ENCODE results near the gene FAM89A. TPM values are rescaled to one million over a fixed set of nuclear protein-coding genes. Genes with fewer than 3 reads are reported as not detected.

The FAM89A gene
- total RNA-seq, 2 donors from 2014 or later, result 3.6 to 6.3 TPM

DNA sequence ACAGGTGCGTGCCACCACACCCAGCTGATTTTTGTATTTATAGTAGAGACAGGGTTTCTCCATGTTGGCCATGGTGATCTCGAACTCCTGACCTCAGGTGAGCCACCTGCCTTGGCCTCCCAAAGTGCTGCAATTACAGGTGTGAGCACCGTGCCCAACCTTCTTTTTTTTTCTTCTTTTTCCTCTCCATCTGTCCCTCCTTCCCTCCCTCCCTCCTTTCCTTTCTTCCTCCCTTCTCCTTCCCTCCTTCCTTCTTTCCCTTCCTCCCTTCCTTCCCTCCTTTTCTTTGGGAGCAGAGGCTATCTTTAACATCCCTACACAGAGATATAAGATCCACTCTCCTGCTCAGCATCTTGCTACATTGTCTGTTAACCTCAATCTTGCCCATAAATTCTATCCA, 24.4 kb upstream of the FAM89A start:
- Histone ChIP-seq H3K27me3 (no peaks in the 10 kb centered on the region), H3K27ac (no peak overlapping the region), H3K9me3 (no peaks in the 10 kb centered on the region), H3K4me3 (no peak overlapping the region), H3K9ac (ENCODE audit: low read depth in 2 of 2, low read length in 2 of 2) (no peak overlapping the region), H3K4me1 (no peaks in the 10 kb centered on the region), H3K36me3 (no peaks in the 10 kb centered on the region)
- TF ChIP-seq, protein P1, sequence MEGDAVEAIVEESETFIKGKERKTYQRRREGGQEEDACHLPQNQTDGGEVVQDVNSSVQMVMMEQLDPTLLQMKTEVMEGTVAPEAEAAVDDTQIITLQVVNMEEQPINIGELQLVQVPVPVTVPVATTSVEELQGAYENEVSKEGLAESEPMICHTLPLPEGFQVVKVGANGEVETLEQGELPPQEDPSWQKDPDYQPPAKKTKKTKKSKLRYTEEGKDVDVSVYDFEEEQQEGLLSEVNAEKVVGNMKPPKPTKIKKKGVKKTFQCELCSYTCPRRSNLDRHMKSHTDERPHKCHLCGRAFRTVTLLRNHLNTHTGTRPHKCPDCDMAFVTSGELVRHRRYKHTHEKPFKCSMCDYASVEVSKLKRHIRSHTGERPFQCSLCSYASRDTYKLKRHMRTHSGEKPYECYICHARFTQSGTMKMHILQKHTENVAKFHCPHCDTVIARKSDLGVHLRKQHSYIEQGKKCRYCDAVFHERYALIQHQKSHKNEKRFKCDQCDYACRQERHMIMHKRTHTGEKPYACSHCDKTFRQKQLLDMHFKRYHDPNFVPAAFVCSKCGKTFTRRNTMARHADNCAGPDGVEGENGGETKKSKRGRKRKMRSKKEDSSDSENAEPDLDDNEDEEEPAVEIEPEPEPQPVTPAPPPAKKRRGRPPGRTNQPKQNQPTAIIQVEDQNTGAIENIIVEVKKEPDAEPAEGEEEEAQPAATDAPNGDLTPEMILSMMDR (IDR thresholded peaks at IDR 0.05), result no peak
- intact Hi-C loops (cut with DNase I), result no loop called here
- DNase-seq, result no peak

GRCh38 chr1:231063331-231063730, 23.3 kb upstream of the FAM89A start:
- H3K4me1 ChIP-seq, result no peaks in the 10 kb centered on the region
- H3K4me3 ChIP-seq, result no peak overlapping the region
- DNase-seq, result no peak
- no peak overlapping the region for H3K27ac ChIP-seq
- TF ChIP-seq, protein P1 (IDR thresholded peaks at IDR 0.05), result no peak
- H3K9me3 ChIP-seq, result no peaks in the 10 kb centered on the region
- no peak overlapping the region for H3K9ac ChIP-seq (ENCODE audit: low read depth in 2 of 2, low read length in 2 of 2)
- no peaks in the 10 kb centered on the region for H3K27me3 ChIP-seq
- H3K36me3 ChIP-seq, result no peaks in the 10 kb centered on the region
- intact Hi-C loops (cut with DNase I), result no loop called here

DNA sequence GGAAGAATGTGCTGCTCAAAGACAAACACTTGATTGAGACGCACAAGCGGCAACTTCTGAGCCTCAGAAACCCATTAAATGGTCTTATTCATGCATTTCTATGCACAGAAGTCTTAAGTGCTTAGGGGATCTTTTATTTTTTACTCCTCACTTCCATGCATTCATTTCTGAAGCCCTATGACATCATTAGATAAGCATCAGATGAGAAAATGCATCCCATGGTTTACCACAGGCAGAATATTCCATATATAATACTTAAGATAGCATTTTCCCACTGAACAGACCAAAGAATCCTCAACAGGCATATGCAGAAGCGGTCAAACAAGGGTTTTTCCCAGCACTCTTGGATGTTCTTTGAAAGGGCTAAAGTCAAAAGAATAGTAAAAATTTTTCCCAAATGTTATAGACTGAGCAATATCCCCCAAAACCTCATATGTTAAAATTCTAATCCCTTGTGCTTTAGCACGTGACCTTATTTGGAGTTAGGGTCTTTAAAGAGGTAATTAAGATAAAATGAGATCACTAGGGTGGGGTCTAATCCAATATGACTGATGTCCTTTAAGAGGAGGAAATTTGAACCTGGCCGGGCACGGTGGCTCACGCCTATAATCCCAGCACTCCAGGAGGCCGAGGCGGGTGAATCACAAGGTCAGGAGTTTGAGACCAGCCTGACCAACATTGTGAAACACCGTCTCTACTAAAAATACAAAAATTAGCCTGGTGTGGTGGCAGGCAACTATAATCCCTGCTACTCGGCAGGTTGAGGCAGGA, 22.6 kb upstream of the FAM89A start:
- no peak overlapping the region for H3K4me3 ChIP-seq

GRCh38 chr1:231059566-231060193, 19.6 kb upstream of the FAM89A start:
- Histone ChIP-seq H3K27me3 (no peaks in the 10 kb centered on the region), H3K9me3 (no peaks in the 10 kb centered on the region), H3K4me3 (no peak overlapping the region), H3K27ac (no peak overlapping the region), H3K4me1 (no peaks in the 10 kb centered on the region), H3K9ac (ENCODE audit: low read depth in 2 of 2, low read length in 2 of 2) (no peak overlapping the region), H3K36me3 (no peaks in the 10 kb centered on the region)
- DNase-seq, result no peak
- intact Hi-C loops (cut with DNase I), result no loop called here
- TF ChIP-seq, protein P1 (IDR thresholded peaks at IDR 0.05), result no peak

More for the DNA sequence above, 22.6 kb upstream of the FAM89A start:
- Histone ChIP-seq H3K4me1 (no peaks in the 10 kb centered on the region), H3K27ac (no peak overlapping the region), H3K27me3 (no peaks in the 10 kb centered on the region), H3K9me3 (no peaks in the 10 kb centered on the region), H3K9ac (ENCODE audit: low read depth in 2 of 2, low read length in 2 of 2) (no peak overlapping the region), H3K36me3 (no peaks in the 10 kb centered on the region)
- intact Hi-C loops (cut with DNase I), result no loop called here
- TF ChIP-seq, protein P1 (IDR thresholded peaks at IDR 0.05), result no peak
- no peak for DNase-seq

DNA sequence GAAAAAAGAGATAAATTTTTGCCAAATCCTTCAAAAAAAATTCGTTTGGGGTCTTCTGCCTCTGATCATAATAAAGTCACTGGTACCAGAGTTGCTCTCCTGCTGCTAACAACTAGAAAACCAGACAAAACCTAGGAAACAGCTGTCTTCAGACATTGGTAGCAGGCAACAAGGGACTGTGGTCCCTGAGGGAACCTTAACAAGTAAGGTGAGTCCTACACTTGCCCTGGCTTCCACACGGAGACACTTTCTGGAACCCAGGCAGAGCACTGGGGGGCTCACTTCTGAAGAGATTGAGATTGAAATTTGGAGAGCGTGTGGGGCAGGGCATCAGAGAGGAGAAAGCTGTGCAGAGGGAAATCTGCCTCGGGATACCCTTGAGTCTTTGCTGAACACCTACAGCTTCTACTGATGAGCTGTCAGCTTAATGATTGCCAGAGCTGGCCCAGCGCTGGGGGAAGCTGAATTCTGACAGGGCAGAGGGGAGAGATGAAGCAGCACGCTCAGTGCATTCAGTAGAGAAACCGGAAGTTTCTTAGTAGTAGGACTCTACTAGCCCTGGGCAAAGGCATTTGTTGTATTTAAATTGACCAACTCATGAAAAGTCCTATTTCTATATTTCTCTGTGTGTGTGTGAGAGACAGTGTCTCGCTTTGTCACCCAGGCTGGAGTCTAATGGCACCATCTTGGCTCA, 18.5 kb upstream of the FAM89A start:
- no peak overlapping the region for H3K27ac ChIP-seq
- no peak overlapping the region for H3K9ac ChIP-seq (ENCODE audit: low read depth in 2 of 2, low read length in 2 of 2)
- no peak overlapping the region for H3K4me3 ChIP-seq
- peaks cover 6% of the 10 kb centered on the region for H3K4me1 ChIP-seq
- no peak for DNase-seq
- no peaks in the 10 kb centered on the region for H3K27me3 ChIP-seq
- TF ChIP-seq, protein P1 (IDR thresholded peaks at IDR 0.05), result no peak
- H3K36me3 ChIP-seq, result no peaks in the 10 kb centered on the region
- intact Hi-C loops (cut with DNase I), result no loop called here
- H3K9me3 ChIP-seq, result no peaks in the 10 kb centered on the region
